Tibial nerve (tissue), 4 donors: ENCODE measurements around the gene HMG20B. TPM values are rescaled to one million over a fixed set of nuclear protein-coding genes. Genes with fewer than 3 reads are reported as not detected.
A peak's percentile ranks its signal among the peaks of the same experiment; 100 is the strongest.

Experiments
- DNase-seq, 2 donors: peaks; one replicate each; pipeline ENCODE4 v3.0.0-alpha.2; 2019; ENCODE audit warnings: low spot score in 2 of 2
- H3K27ac ChIP-seq, 4 donors: fragments of 200-600 bp; sonication (generic) in 3 of 4; one replicate each; pipeline ENCODE4 v1.5.1; 2017 to 2019; ENCODE audit warnings: mild to moderate bottlenecking in 1 of 4
- H3K27me3 ChIP-seq, 2 donors: fragments of 200-600 bp; sonication (generic) in 1 of 2; one replicate each; pipeline versions ENCODE4 v1.5.1 to v1.6.0; 2017 to 2019
- H3K36me3 ChIP-seq, 3 donors: fragments of 200-600 bp; sonication (generic); one replicate each; pipeline ENCODE4 v1.5.1; 2018 to 2019
- H3K4me1 ChIP-seq, 4 donors: fragments of 200-600 bp; sonication (generic) in 3 of 4; one replicate each; pipeline ENCODE4 v1.5.1; 2017 to 2019
- H3K4me3 ChIP-seq, 4 donors: fragments of 200-600 bp; sonication (generic) in 3 of 4; one replicate each; pipeline ENCODE4 v1.5.1; 2017 to 2019; ENCODE audit warnings: mild to moderate bottlenecking in 1 of 4, moderate library complexity in 1 of 4
- H3K9me3 ChIP-seq, 4 donors: fragments of 200-600 bp; sonication (generic) in 3 of 4; one replicate each; pipeline ENCODE4 v1.5.1; 2017 to 2019
- EP300 ChIP-seq, 2 donors: sonication (generic); formaldehyde crosslinking; IDR thresholded peaks; one replicate each; pipeline ENCODE4 v1.6.1; 2017; ENCODE audit warnings: antibody characterized with exemption in 2 of 2, mild to moderate bottlenecking in 1 of 2
- POLR2A ChIP-seq, 2 donors: fragments of 450-650 bp; IDR thresholded peaks; one replicate each; pipeline ENCODE4 v1.6.1; 2017; ENCODE audit warnings: antibody characterized with exemption in 2 of 2, mild to moderate bottlenecking in 2 of 2, moderate library complexity in 2 of 2
- WGBS, 2 donors: methylation state at CpG; one replicate each; pipeline ENCODE4 v1.1.5; 2018; 5-methylcytosine and 5-hydroxymethylcytosine counted together
- total RNA-seq, 4 donors: library from RNA; depleted of rRNA; stranded (reverse); fragments of >200 nt; gene quantifications; one replicate each; pipeline ENCODE4 v1.1.0, GENCODE V29; 2016
- TF ChIP-seq, protein P1 (sequence below), 5 experiments: fragments of 200-600 bp in 3 of 5; fragments of 450-650 bp in 2 of 5; sonication (generic) in 3 of 5; IDR thresholded peaks; one replicate each; pipeline ENCODE4 v1.5.1; 2016 to 2019; ENCODE audit warnings: antibody characterized with exemption in 5 of 5, mild to moderate bottlenecking in 3 of 5, moderate library complexity in 2 of 5

HMG20B gene
- total RNA-seq, 4 donors from 2014 or later: 94.0 to 181 (median 153) TPM

DNA sequence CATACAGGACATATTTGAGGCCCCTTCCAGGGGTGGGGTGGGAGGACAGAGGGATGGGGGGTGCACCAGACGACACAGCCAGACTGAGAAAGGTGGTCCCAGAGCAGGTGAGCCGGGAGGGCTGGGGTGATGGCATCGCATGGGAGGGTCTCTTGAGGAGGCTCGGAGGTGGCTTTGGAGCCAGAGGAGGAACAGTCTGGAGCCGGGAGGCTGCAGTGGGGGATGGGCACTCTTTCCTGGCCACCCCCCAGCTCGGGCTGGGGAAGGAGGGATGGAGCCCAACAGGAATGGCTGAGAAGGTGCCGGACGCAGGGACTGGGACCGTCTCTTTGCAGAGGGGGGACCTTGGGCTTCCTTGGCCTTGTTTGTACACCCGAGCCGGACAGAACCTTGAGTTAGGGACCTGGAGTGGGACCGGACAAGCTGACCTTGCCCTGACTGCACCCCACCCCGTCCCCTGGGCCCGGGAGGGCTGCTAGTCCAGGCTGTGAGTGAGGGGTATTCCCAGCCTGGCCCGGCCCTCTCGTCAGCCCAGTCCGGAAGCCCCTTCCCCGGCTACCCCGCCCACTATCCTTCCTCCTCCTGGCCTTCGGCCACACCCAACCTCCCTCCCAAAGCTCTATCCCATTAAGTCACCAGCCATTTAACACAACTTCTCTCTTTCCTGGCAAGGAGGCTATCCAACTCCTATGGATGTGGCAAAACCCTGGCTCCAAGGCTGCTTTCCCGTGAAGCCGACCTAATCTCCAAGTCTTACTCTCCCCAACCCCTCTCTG is 34.7 kb downstream of the HMG20B start:
- peaks cover 0 to 6% of the 10 kb centered on the region in 2 donors for H3K27me3 ChIP-seq
- peak overlapping the region; percentile 71 to 89 (median 80) for H3K27ac ChIP-seq
- peaks cover 0 to 68% (median 51%) of the 10 kb centered on the region in 4 donors for H3K4me1 ChIP-seq
- peaks cover 0 to 29% (median 12%) of the 10 kb centered on the region in 3 donors for H3K36me3 ChIP-seq
- no peak for DNase-seq
- H3K4me3 ChIP-seq: peak overlapping the region; percentile 41 to 60 (median 51)
- no peaks in the 10 kb centered on the region for H3K9me3 ChIP-seq
- WGBS, 2 donors: 21 to 26% methylated on average over 22 of the region's 22 CpGs
- TF ChIP-seq EP300 (IDR thresholded peaks at IDR 0.05): no peak

DNA sequence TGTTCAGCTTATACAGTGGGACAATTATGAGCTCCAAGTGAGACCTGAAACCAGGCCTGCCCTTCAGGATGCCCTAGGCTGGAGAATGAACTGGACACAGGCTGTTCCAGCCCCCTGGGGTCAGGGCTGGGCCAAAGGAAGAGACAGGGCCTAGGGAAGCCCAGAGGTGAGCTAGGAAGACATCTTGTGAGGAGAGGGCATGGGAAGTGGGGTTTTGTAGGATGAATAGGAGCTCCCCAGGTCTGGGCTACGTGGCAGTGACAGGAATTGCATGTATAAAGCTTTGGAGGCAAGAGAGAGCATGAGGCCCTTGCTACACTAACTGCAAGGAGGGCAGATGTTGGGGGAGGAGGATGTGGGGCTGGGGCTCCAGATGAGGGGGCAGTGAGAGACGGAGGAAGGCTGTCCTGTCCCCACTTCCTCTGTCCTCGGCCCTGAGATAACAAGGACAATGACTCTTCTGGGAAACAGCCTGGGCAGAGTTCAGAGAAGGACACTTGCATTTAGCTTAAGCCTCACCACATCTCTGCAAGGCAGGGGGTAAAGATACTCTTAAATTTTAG is 35.4 kb downstream of the HMG20B start:
- Histone ChIP-seq H3K27ac (peak overlapping the region in 3 of 4 donors; percentile 71 to 89 (median 82)), H3K27me3 (peaks cover 0 to 6% of the 10 kb centered on the region in 2 donors), H3K9me3 (no peaks in the 10 kb centered on the region), H3K4me3 (no peak overlapping the region), H3K4me1 (peaks cover 0 to 67% (median 51%) of the 10 kb centered on the region in 4 donors), H3K36me3 (peaks cover 0 to 36% (median 12%) of the 10 kb centered on the region in 3 donors)
- no peak for DNase-seq
- TF ChIP-seq, protein P1, sequence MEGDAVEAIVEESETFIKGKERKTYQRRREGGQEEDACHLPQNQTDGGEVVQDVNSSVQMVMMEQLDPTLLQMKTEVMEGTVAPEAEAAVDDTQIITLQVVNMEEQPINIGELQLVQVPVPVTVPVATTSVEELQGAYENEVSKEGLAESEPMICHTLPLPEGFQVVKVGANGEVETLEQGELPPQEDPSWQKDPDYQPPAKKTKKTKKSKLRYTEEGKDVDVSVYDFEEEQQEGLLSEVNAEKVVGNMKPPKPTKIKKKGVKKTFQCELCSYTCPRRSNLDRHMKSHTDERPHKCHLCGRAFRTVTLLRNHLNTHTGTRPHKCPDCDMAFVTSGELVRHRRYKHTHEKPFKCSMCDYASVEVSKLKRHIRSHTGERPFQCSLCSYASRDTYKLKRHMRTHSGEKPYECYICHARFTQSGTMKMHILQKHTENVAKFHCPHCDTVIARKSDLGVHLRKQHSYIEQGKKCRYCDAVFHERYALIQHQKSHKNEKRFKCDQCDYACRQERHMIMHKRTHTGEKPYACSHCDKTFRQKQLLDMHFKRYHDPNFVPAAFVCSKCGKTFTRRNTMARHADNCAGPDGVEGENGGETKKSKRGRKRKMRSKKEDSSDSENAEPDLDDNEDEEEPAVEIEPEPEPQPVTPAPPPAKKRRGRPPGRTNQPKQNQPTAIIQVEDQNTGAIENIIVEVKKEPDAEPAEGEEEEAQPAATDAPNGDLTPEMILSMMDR (IDR thresholded peaks at IDR 0.05): no peak
- TF ChIP-seq EP300 (IDR thresholded peaks at IDR 0.05) (no peak), POLR2A (IDR thresholded peaks at IDR 0.05) (no peak)
- 51 to 57% methylated on average over 3 of the region's 3 CpGs for WGBS, 2 donors

DNA sequence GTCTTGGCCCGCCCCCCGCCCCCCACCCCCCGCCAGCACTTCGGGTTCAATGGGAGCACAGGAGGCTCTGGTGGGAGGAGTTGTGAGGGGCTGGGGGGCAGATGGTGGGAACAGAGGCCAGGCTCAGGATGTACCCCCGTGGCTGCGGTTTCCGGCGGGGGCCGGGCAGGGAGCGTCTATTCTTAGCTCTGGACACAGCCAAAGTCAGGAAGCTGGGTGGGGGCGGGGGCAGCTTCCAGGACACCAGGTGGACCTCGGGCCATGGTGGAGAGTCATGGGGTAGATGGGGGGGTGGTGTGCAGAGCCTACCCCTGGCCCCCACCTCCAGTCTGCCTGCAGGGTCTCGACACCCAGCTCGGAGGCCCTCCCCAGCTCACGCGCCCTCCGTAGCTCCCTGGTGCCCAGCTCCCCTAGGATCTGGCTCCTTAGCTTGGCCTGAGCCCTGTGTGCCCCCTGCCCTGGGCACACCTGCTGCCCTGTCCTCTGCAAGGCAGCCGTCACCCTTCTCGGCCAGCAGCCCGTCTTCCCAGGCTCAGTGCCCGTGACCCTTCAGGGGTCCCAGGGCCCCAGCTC is 36.1 kb downstream of the HMG20B start:
- H3K9me3 ChIP-seq: no peaks in the 10 kb centered on the region
- peaks cover 0 to 6% of the 10 kb centered on the region in 2 donors for H3K27me3 ChIP-seq
- H3K4me3 ChIP-seq: no peak overlapping the region
- peak overlapping the region in 2 of 4 donors; percentile 82 to 89 for H3K27ac ChIP-seq
- peaks cover 0 to 60% (median 46%) of the 10 kb centered on the region in 4 donors for H3K4me1 ChIP-seq
- H3K36me3 ChIP-seq: peaks cover 0 to 43% (median 12%) of the 10 kb centered on the region in 3 donors
- no peak for DNase-seq
- TF ChIP-seq, protein P1 (IDR thresholded peaks at IDR 0.05): no peak
- no peak for TF ChIP-seq POLR2A (IDR thresholded peaks at IDR 0.05)
- no peak for TF ChIP-seq EP300 (IDR thresholded peaks at IDR 0.05)
- WGBS, 2 donors: 48 to 57% methylated on average over 8 to 19 of the region's 21 CpGs

DNA sequence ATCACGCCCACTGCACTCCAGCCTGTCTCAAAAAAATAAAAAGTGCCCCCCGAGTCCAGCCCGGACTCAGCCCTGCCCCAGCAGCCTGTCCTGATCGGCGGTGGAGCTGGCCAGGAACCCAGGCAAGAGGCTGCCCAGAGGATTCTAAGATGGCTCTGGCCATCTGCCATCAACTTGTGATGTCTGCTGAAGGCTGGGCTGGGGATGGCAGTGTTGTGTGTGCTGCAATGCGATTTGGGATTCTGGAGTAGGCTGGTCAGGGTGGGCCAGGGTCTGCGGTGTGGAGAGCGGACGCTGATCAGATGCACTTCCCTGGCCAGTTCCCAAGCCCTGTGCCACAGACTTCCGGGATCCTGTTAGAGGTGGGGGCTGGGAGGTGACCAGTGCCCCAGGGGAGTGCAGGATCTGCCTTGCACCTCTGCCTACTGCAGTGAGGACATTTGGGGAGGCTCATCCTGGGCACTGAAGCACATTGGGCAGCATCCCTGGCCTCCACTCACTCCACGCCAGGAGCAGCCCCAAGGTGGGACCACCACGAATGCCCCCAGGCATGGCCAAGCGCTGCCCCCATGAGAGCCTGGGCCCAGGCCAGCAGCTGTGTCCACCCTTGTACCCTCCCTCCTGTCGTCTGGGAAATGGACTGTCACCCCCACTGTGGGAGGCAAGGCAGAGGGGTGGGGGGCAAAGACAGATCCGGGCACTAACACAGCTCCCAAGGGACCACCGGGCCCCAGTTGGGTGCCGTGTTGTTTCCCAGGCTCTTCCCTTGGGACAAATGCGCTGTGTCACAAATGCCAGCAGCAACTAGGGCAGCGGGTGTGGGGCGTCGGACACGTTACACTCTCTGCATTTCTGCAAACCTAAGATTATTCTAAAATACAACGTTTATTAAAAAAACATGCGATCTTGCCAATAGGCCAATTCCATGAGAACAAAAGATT is 37.3 kb downstream of the HMG20B start:
- Histone ChIP-seq H3K9me3 (no peaks in the 10 kb centered on the region), H3K27ac (peak overlapping the region in 2 of 4 donors; percentile 40 to 89), H3K4me1 (peaks cover 0 to 48% (median 39%) of the 10 kb centered on the region in 4 donors), H3K36me3 (peaks cover 0 to 55% (median 12%) of the 10 kb centered on the region in 3 donors), H3K27me3 (no peaks in the 10 kb centered on the region), H3K4me3 (no peak overlapping the region)
- no peak for TF ChIP-seq EP300 (IDR thresholded peaks at IDR 0.05)
- TF ChIP-seq POLR2A (IDR thresholded peaks at IDR 0.05): no peak
- TF ChIP-seq, protein P1 (IDR thresholded peaks at IDR 0.05): no peak
- 64 to 67% methylated on average over 21 to 23 of the region's 24 CpGs for WGBS, 2 donors
- DNase-seq: no peak
